ENCODE results near the gene UQCC5.

UQCC5 gene

GRCh38 chr3:52574056-52574965 is 37.9 kb downstream of the UQCC5 start:
- no peak for DNase-seq
